ENCODE data around the gene CLIP2.
"Not testable (repeated sequence)": the region's sequence is repeated elsewhere in the genome, so short reads cannot be mapped to it uniquely, and the experiment has no call there.

DNA sequence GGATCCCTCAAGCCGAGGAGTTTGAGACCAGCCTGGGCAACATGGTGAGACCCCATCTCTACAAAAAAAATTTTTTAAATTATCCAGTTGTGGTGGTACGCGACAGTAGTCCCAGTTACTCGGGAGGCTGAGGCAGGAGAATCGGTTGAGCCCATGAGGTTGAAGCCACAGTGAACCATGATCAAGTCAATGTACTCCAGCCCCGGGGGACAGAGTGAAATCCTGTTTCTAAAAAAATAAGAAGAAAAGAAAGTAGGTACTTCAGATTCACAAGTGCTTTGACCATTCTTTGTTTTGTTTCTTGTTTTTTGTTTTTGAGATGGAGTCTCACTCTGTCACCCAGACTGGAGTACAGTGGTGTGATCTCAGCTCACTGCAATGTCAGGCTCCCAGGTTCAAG is 33.7 kb upstream of the CLIP2 start:
- TF ChIP-seq EZH2 (IDR thresholded peaks at IDR 0.05; ENCODE audit: borderline replicate concordance, low read depth, low read length, severe bottlenecking): not testable (repeated sequence)
- TF ChIP-seq, protein P1, sequence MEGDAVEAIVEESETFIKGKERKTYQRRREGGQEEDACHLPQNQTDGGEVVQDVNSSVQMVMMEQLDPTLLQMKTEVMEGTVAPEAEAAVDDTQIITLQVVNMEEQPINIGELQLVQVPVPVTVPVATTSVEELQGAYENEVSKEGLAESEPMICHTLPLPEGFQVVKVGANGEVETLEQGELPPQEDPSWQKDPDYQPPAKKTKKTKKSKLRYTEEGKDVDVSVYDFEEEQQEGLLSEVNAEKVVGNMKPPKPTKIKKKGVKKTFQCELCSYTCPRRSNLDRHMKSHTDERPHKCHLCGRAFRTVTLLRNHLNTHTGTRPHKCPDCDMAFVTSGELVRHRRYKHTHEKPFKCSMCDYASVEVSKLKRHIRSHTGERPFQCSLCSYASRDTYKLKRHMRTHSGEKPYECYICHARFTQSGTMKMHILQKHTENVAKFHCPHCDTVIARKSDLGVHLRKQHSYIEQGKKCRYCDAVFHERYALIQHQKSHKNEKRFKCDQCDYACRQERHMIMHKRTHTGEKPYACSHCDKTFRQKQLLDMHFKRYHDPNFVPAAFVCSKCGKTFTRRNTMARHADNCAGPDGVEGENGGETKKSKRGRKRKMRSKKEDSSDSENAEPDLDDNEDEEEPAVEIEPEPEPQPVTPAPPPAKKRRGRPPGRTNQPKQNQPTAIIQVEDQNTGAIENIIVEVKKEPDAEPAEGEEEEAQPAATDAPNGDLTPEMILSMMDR (IDR thresholded peaks at IDR 0.05; ENCODE audit: borderline replicate concordance, extremely low read depth, low read length, poor library complexity, severe bottlenecking): not testable (repeated sequence)
